Measurements from ENCODE around the gene BUD23. TPM values are rescaled to one million over a fixed set of nuclear protein-coding genes. Genes with fewer than 3 reads are reported as not detected.

The BUD23 gene
- total RNA-seq, 1 experiment from 2014 or later, result 78.1 TPM

DNA sequence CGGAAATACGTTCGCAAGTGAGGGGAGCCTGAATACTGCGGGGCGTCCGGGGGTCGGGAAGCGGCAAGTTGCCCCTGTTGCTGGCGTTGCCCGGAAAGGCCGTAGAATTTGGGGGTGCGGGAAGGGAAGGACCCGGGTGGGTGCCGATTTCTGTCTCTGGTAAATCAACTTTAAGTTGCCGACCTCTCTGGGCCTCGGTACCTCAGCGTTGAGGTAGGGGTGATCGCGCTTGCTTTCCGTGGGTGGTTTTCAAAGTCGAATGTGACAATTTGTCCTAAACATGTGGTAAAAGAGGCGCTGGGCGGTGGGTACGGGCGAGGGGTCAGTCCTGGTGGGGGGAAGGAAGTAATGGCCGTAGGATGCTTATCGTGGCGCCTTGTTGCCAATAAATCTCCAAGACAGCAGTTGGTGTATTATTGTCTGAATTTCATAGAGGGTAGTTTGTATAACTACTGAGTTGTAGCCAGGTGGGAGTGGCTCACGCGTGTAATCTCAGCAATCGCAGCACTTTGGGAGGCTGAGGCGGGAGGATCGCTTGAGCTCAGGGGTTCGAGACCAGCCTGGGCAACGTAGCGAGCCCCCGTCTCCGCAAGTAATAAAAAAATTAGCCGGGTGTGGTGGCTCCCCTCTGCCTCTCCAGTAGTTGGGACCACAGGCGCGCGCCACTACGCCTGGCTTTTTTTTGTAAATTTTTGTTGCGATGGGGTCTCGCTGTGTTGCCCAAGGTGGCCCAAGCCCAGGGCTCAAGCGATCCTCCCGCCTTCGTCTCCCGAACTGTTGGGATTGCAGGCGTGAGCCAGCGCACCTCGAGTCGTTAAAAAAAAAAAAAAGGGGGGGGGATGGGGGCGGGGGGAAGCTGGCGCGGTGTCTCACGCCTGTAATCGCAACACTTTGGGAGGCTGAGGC, 644 bp downstream of the BUD23 start:
- H3K18ac ChIP-seq (ENCODE audit: insufficient read length, low read depth, low read length), result peak overlapping the region; percentile 34
- H2BK5ac ChIP-seq (ENCODE audit: insufficient read length, low read length), result no peak overlapping the region
- H2BK12ac ChIP-seq (ENCODE audit: insufficient read length, low read depth, low read length), result no peak overlapping the region
- peak overlapping the region; percentile 66 for H2AFZ ChIP-seq (ENCODE audit: low read length)
- TF ChIP-seq, protein P1, sequence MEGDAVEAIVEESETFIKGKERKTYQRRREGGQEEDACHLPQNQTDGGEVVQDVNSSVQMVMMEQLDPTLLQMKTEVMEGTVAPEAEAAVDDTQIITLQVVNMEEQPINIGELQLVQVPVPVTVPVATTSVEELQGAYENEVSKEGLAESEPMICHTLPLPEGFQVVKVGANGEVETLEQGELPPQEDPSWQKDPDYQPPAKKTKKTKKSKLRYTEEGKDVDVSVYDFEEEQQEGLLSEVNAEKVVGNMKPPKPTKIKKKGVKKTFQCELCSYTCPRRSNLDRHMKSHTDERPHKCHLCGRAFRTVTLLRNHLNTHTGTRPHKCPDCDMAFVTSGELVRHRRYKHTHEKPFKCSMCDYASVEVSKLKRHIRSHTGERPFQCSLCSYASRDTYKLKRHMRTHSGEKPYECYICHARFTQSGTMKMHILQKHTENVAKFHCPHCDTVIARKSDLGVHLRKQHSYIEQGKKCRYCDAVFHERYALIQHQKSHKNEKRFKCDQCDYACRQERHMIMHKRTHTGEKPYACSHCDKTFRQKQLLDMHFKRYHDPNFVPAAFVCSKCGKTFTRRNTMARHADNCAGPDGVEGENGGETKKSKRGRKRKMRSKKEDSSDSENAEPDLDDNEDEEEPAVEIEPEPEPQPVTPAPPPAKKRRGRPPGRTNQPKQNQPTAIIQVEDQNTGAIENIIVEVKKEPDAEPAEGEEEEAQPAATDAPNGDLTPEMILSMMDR (conservative IDR thresholded peaks at IDR 0.05), result no peak
- no peak overlapping the region for H2AK5ac ChIP-seq (ENCODE audit: insufficient read length, low read length)
- no peak for DNase-seq
- Mint-ChIP-seq H3K27ac (peak overlapping the region; percentile 91 to 98 (median 95)), H3K36me3 (ENCODE audit: insufficient read depth in 1 of 3, low read depth in 3 of 3) (peaks cover 25 to 41% (median 30%) of the 10 kb centered on the region in 3 experiments; a peak in 6 of 7 replicates), H3K27me3 (ENCODE audit: low read depth) (no peaks in the 10 kb centered on the region), H3K4me1 (peaks cover 14 to 23% of the 10 kb centered on the region in 2 experiments), H3K9me3 (no peaks in the 10 kb centered on the region), H3K4me3 (peak overlapping the region; percentile 90 to 98)
- H3K56ac ChIP-seq (ENCODE audit: insufficient read length, low read depth, low read length), result no peak overlapping the region
- no peak overlapping the region for H3K4ac ChIP-seq (ENCODE audit: low read depth, low read length)
- no peak overlapping the region for H2BK20ac ChIP-seq (ENCODE audit: low read depth, low read length, poor library complexity, severe bottlenecking)
- no peak overlapping the region for H3K27ac ChIP-seq (ENCODE audit: insufficient read length, low read depth, low read length)
- peaks cover 3% of the 10 kb centered on the region for H4K20me1 ChIP-seq (ENCODE audit: control insufficient read depth, insufficient read depth, insufficient read length)
- peak overlapping the region; percentile 84 for H3K9ac ChIP-seq (ENCODE audit: extremely low read depth, insufficient read length, low read length)
- H3K79me1 ChIP-seq (ENCODE audit: insufficient read depth, low read depth, low read length, poor library complexity, severe bottlenecking), result peaks cover 19% of the 10 kb centered on the region
- H2BK15ac ChIP-seq (ENCODE audit: low read depth, low read length), result no peak overlapping the region
- H4K5ac ChIP-seq (ENCODE audit: insufficient read length, low read depth, low read length), result no peak overlapping the region
- H4K8ac ChIP-seq (replicated peaks; ENCODE audit: insufficient read length, low read depth, low read length), result no peak overlapping the region
- peaks cover 4% of the 10 kb centered on the region; the same call in 1 of the 2 replicates for H3K4me1 ChIP-seq (ENCODE audit: insufficient read depth, low read length)
- no peaks in the 10 kb centered on the region for H3K27me3 ChIP-seq (ENCODE audit: insufficient read depth, low read length)
- H2BK120ac ChIP-seq (ENCODE audit: low read depth, low read length, poor library complexity, severe bottlenecking), result peak overlapping the region; percentile 69
- no peak overlapping the region for H3T11ph ChIP-seq (ENCODE audit: low read length)
- peak overlapping the region; percentile 80 for H3K14ac ChIP-seq (ENCODE audit: insufficient read depth, low read length)
- peaks cover 12% of the 10 kb centered on the region for H3K23me2 ChIP-seq (ENCODE audit: insufficient read length, low read depth, low read length, poor library complexity, severe bottlenecking)
- H4K91ac ChIP-seq (ENCODE audit: insufficient read length, low read depth, low read length), result no peak overlapping the region
- H3K23ac ChIP-seq (ENCODE audit: insufficient read length, low read depth, low read length), result no peak overlapping the region
- WGBS (ENCODE audit: extremely low coverage, insufficient read length, low lambda C conversion rate), result no CpG with 5 or more reads among the region's 58 CpGs
- H3K9me3 ChIP-seq (ENCODE audit: control insufficient read depth, low read depth, low read length), result no peaks in the 10 kb centered on the region
- H3K4me2 ChIP-seq (ENCODE audit: insufficient read depth, insufficient read length, low read length), result peak overlapping the region; percentile 80
- H3K79me2 ChIP-seq (ENCODE audit: insufficient read depth, low read length), result peaks cover 23% of the 10 kb centered on the region; the same call in 1 of the 2 replicates
